K562 (cell line): ENCODE measurements around the gene PLD3. TPM values are rescaled to one million over a fixed set of nuclear protein-coding genes. Genes with fewer than 3 reads are reported as not detected.

Experiments used
- ATAC-seq: fragments of 200-7000 bp; cut with Tn5 transposase; 3 replicates; pipeline ENCODE4 v1.9.1; 2020; ENCODE audit warnings: moderate library complexity
- BruUV-seq: library from RNA; stranded (reverse); fragments of 400-500 nt; replicated peaks from 2 replicates; lab custom pipeline; 2021; lab: Mats Ljungman, UMichigan
- CTCF ChIA-PET: fragments of 300-600 bp; formaldehyde crosslinking; extraction: SDS; loops from one replicate; lab custom pipeline; 2021; ENCODE audit warnings: low intra/inter-chr PET ratio; lab: Yijun Ruan, JAX
- POLR2A ChIA-PET: fragments of 300-600, 350-650 bp; sonication (Branson Sonifier 250); formaldehyde crosslinking; extraction: SDS; loops from one replicate; lab custom pipeline; 2021; ENCODE audit warnings: antibody characterized with exemption, inconsistent platforms; lab: Yijun Ruan, JAX
- DNase-seq, 4 experiments: peaks; one replicate each; pipeline versions ENCODE4 v3.0.0 to v3.0.0-alpha.2; 2011 to 2018; ENCODE audit warnings: low spot score in 3 of 4, mixed read lengths in 3 of 4; ENCODE audit errors: extremely low read depth in 1 of 4
- FAIRE-seq: peaks from 2 replicates; lab custom pipeline; 2011; peaks lifted over from hg19 to GRCh38; lab: Jason Lieb, UNC
- H2AFZ ChIP-seq: 2 replicates; pipeline ENCODE4 v1.6.0; 2011; ENCODE audit warnings: low read depth, low read length, control low read depth, inconsistent platforms
- H3K27ac ChIP-seq: fragments of 200-600 bp; 3 replicates; pipeline ENCODE4 v1.8.0; 2011; ENCODE audit warnings: low read depth, mild to moderate bottlenecking, control low read depth, inconsistent platforms, low read length, moderate library complexity, mixed read lengths; ENCODE audit errors: extremely low read depth
- H3K27me3 ChIP-seq, 2 experiments: fragments of 300-600 bp in 1 of 2; 2 replicates in 1 of 2; 3 replicates in 1 of 2; pipeline versions ENCODE4 v1.6.0 to v1.8.0; 2011; ENCODE audit warnings: inconsistent platforms in 2 of 2, low read length in 2 of 2, mild to moderate bottlenecking in 1 of 2, mixed read lengths in 1 of 2, moderate library complexity in 1 of 2; ENCODE audit not compliant: control insufficient read depth in 2 of 2, insufficient read depth in 2 of 2
- H3K36me3 ChIP-seq: fragments of 300-600 bp; 3 replicates; pipeline ENCODE4 v1.8.0; 2011; ENCODE audit warnings: mild to moderate bottlenecking, low read length, inconsistent platforms; ENCODE audit not compliant: control insufficient read depth, insufficient read depth
- H3K4me1 ChIP-seq, 2 experiments: fragments of 200-600 bp in 1 of 2; replicated peaks in 1 of 2; 2 replicates in 1 of 2; 3 replicates in 1 of 2; pipeline versions ENCODE4 v1.5.1 to v1.8.0; 2011; ENCODE audit warnings: inconsistent platforms in 2 of 2, low read length in 2 of 2, mild to moderate bottlenecking in 1 of 2, mixed read lengths in 1 of 2, moderate library complexity in 1 of 2; ENCODE audit not compliant: control insufficient read depth in 2 of 2, insufficient read depth in 2 of 2
- H3K4me2 ChIP-seq: 2 replicates; pipeline ENCODE4 v1.6.1; 2011; ENCODE audit warnings: low read length, control low read depth, inconsistent platforms, mixed read lengths; ENCODE audit not compliant: insufficient read depth
- H3K4me3 ChIP-seq: fragments of 200-600 bp; sonication (generic), shearing (Covaris generic); 2 replicates; pipeline ENCODE4 v1.5.1; 2016; ENCODE audit warnings: control low read depth, inconsistent platforms
- H3K79me2 ChIP-seq: fragments of 200-600 bp; 3 replicates; pipeline ENCODE4 v1.8.0; 2011; ENCODE audit warnings: low read length, inconsistent platforms; ENCODE audit not compliant: control insufficient read depth, insufficient read depth
- H3K9ac ChIP-seq, 2 experiments: 2 replicates each; pipeline versions ENCODE4 v1.6.0 to v1.6.1; 2011; ENCODE audit warnings: low read depth in 2 of 2, low read length in 2 of 2, control low read depth in 1 of 2, inconsistent platforms in 1 of 2, mild to moderate bottlenecking in 1 of 2, mixed read lengths in 1 of 2; ENCODE audit not compliant: insufficient read depth in 1 of 2
- H3K9me1 ChIP-seq: one replicate; pipeline ENCODE4 v1.6.0; 2011; ENCODE audit warnings: inconsistent platforms, mild to moderate bottlenecking, low read length, moderate library complexity; ENCODE audit not compliant: control insufficient read depth, insufficient read depth
- H3K9me3 ChIP-seq: replicated peaks from 2 replicates; pipeline ENCODE4 v1.5.1; 2011; ENCODE audit warnings: low read depth, low read length, inconsistent platforms; ENCODE audit not compliant: control insufficient read depth, insufficient read depth
- H4K20me1 ChIP-seq: replicated peaks from 2 replicates; pipeline ENCODE4 v1.6.1; 2011; ENCODE audit warnings: low read length, inconsistent platforms, mixed read lengths; ENCODE audit not compliant: control insufficient read depth, insufficient read depth
- CREB1 ChIP-seq, 2 experiments: sonication (generic) in 1 of 2; formaldehyde crosslinking in 1 of 2; IDR thresholded peaks; 2 replicates each; pipeline versions ENCODE4 v1.6.1 to v1.8.0; 2012 to 2022; ENCODE audit warnings: inconsistent platforms in 1 of 2, mild to moderate bottlenecking in 1 of 2, missing genetic modification reagents in 1 of 2, moderate library complexity in 1 of 2
- ETS2 ChIP-seq: IDR thresholded peaks from 2 replicates; pipeline ENCODE4 v1.6.1; 2016; ENCODE audit warnings: borderline replicate concordance, missing genetic modification characterization, mild to moderate bottlenecking, moderate library complexity, missing compliant biosample characterization; ENCODE audit not compliant: poor library complexity, severe bottlenecking
- MAX ChIP-seq: sonication (generic); formaldehyde crosslinking; IDR thresholded peaks from 2 replicates; pipeline ENCODE4 v1.9.0; 2022; ENCODE audit warnings: mild to moderate bottlenecking, missing genetic modification reagents
- SAP30 ChIP-seq: fragments of 200-600 bp; sonication (generic); IDR thresholded peaks from 2 replicates; pipeline ENCODE4 v1.6.1; 2012; ENCODE audit warnings: borderline replicate concordance, low read depth, mild to moderate bottlenecking, moderate library complexity, low read length, control low read depth, inconsistent platforms; ENCODE audit not compliant: insufficient read depth, poor library complexity, severe bottlenecking
- SNIP1 ChIP-seq: fragments of 450-650 bp; IDR thresholded peaks from 2 replicates; pipeline ENCODE4 v1.7.1; 2017; ENCODE audit warnings: low read depth, mild to moderate bottlenecking
- ZBTB40 ChIP-seq, 2 experiments: fragments of 450-650 bp in 1 of 2; sonication (generic) in 1 of 2; formaldehyde crosslinking in 1 of 2; IDR thresholded peaks; 2 replicates each; pipeline versions ENCODE4 v1.7.1 to v1.9.0; 2016 to 2022; ENCODE audit warnings: inconsistent platforms in 1 of 2, mild to moderate bottlenecking in 1 of 2, missing genetic modification reagents in 1 of 2
- ZNF184 ChIP-seq: sonication (generic); formaldehyde crosslinking; IDR thresholded peaks from 2 replicates; pipeline ENCODE4 v1.5.0; 2020; ENCODE audit warnings: missing genetic modification reagents
- ZNF253 ChIP-seq: fragments of 250-450 bp; sonication (Bioruptor Pico); conservative IDR thresholded peaks from 2 replicates; pipeline ENCODE4 v1.6.1; 2021; ENCODE audit warnings: mild to moderate bottlenecking
- ZNF347 ChIP-seq: fragments of 450-650 bp; formaldehyde crosslinking; IDR thresholded peaks from 2 replicates; pipeline ENCODE4 v1.4.0; 2020; ENCODE audit warnings: low read depth, mild to moderate bottlenecking, moderate library complexity
- ZNF766 ChIP-seq: fragments of 200-800 bp; sonication (Bioruptor generic); conservative IDR thresholded peaks from 2 replicates; pipeline ENCODE4 v1.6.1; 2016; ENCODE audit warnings: missing genetic modification characterization, missing compliant biosample characterization
- WGBS: fragments of 100-300 bp; shearing (Covaris generic); methylation state at CpG from one replicate; pipeline ENCODE4 v1.1.6; 2016; ENCODE audit warnings: low coverage, mixed read lengths; ENCODE audit not compliant: insufficient coverage; ENCODE audit errors: missing lambda C conversion rate; 5-methylcytosine and 5-hydroxymethylcytosine counted together
- in situ Hi-C: fragments of 300-500 bp; cut with MboI; formaldehyde crosslinking; loops from 4 replicates; pipeline ENCODE4 v1.15.0; 2018; ENCODE audit warnings: inconsistent platforms, mixed read lengths
- intact Hi-C: fragments of 100-400 bp; cut with micrococcal nuclease; formaldehyde crosslinking; loops from 2 replicates; pipeline ENCODE4 v1.14.2; 2022
- polyA plus RNA-seq, 8 experiments: library from polyadenylated mRNA; depleted of rRNA in 4 of 8; stranded (reverse) in 5 of 8; unstranded in 3 of 8; fragments of >200 nt; fragmentation: Nextera tagmentation in 2 of 8; fragmentation: Illumina TruSeq in 1 of 8; extraction: Ambion mirVana in 2 of 8; extraction: Trizol in 1 of 8; gene quantifications; 2 replicates each; pipeline versions ENCODE4 v1.2.1 to v1.2.3, GENCODE V29; 2011 to 2014; ENCODE audit warnings: inconsistent platforms in 1 of 8, missing spikeins in 1 of 8
- total RNA-seq, 7 experiments: library from RNA; depleted of rRNA in 6 of 7; stranded (reverse); fragments of >200 nt in 6 of 7; fragmentation: Illumina TruSeq in 2 of 7; extraction: Trizol in 2 of 7; gene quantifications; 2 replicates each; pipeline versions ENCODE4 v1.2.1 to v1.2.3, GENCODE V29; 2011 to 2021; ENCODE audit warnings: low replicate concordance in 1 of 7

PLD3 gene
- total and polyA plus RNA-seq, 9 of the 15 experiments (the other 6 are each of a cell fraction or from before 2014, with no cell fraction given), result 2.3 to 128 (median 72.7) TPM

GRCh38 chr19:40380199-40381037, 31.9 kb downstream of the PLD3 start:
- CTCF ChIA-PET, result no interaction called here
- in situ Hi-C loops, result no loop called here
- no peak for TF ChIP-seq ZBTB40 (IDR thresholded peaks at IDR 0.05)
- no peak for TF ChIP-seq ZBTB40 (CRISPR knock-in tag; IDR thresholded peaks at IDR 0.05)
- TF ChIP-seq CREB1 (IDR thresholded peaks at IDR 0.05), result no peak
- TF ChIP-seq CREB1 (CRISPR knock-in tag; IDR thresholded peaks at IDR 0.05), result no peak
- TF ChIP-seq ZNF766 (CRISPR knock-in tag), result no peak
- TF ChIP-seq MAX (CRISPR knock-in tag), result no peak
- TF ChIP-seq ZNF253, result no peak
- no peak for TF ChIP-seq SAP30
- TF ChIP-seq ZNF347 (CRISPR knock-in tag), result no peak
- TF ChIP-seq ETS2 (tag), result no peak
- TF ChIP-seq SNIP1, result no peak
- no peak for TF ChIP-seq ZNF184 (CRISPR knock-in tag)

More at GRCh38 chr19:40380199-40381037, 31.9 kb downstream of the PLD3 start:
- 72% methylated on average over 34 of the region's 37 CpGs for whole genome bisulfite sequencing
- Histone ChIP-seq H3K27me3 (peaks cover 0 to 6% of the 10 kb centered on the region in 2 experiments; a peak in 1 of 5 replicates), H4K20me1 (0 out of 2 replicates have a peak, but pooled peaks cover 5% of the 10 kb centered on the region), H3K4me2 (no peak overlapping the region), H3K79me2 (no peaks in the 10 kb centered on the region), H3K4me3 (no peak overlapping the region), H3K9me3 (no peaks in the 10 kb centered on the region), H2AFZ (no peak overlapping the region), H3K9ac (peak overlapping the region in 1 of 2 experiments; percentile 48; a peak in 2 of 4 replicates), H3K9me1 (no peaks in the 10 kb centered on the region), H3K36me3 (peaks cover 15% of the 10 kb centered on the region; the same call in 2 of the 3 replicates), H3K4me1 (peaks cover 0 to 36% of the 10 kb centered on the region in 2 experiments; a peak in 2 of 5 replicates), H3K27ac (no peak overlapping the region)
- ATAC-seq, result no peak; the same call in 2 of the 3 replicates
- POLR2A ChIA-PET, result interaction anchor here (0.7 to 2.6 kb wide), 6 partner anchors 9 to 260 kb away, joined by 4 to 19 read pairs (median 4); no protein-coding TSS in a partner anchor
- no peak for DNase-seq
- no TSS peak for BruUV-seq
- intact Hi-C loops, result no loop called here
- FAIRE-seq, result no peak
